ENCODE data around the gene AXIN1. TPM values are rescaled to one million over a fixed set of nuclear protein-coding genes. Genes with fewer than 3 reads are reported as not detected.
"Not testable (repeated sequence)": the region's sequence is repeated elsewhere in the genome, so short reads cannot be mapped to it uniquely, and the experiment has no call there.

Gene AXIN1
- total and polyA plus RNA-seq, 9 of the 15 experiments (the other 6 are each of a cell fraction or from before 2014, with no cell fraction given): 0.42 to 58.0 (median 25.9) TPM

DNA sequence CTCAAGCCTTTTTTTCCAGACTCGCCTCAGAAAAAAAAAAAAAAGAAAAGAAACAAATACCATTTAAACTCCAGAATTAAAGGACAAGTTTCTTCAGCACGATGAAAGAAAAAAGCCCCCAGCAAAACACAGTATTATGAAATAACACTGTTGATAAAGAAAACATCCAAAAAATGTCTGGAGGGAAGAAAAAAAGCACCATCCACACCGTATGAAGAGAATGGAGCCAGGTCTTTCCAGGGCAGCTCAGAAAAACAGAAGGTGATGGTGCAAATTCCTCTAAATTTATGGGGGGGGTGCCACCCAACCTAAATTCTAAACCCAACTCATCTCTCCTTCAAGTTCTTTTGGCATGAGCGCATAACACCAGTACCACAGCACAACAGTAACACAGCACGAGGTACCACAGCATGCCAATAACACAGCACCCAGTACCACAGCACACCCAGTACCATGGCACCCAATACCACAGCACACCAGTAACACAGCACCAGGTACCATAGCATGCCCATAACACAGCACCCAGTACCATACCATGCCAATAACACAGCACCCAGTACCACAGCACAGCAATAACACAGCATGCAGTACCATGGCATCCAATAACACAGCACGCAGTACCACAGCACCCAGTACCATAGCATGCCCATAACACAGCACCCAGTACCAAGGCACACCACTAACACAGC is 19.0 kb downstream of the AXIN1 start:
- intact Hi-C loops (cut with micrococcal nuclease) (no loop called here), in situ Hi-C loops (cut with MboI) (no loop called here)
- CTCF ChIA-PET (ENCODE audit: low intra/inter-chr PET ratio): no interaction called here
- TF ChIP-seq MED1 (CRISPR knock-in tag; IDR thresholded peaks at IDR 0.05; ENCODE audit: borderline replicate concordance): peak; percentile 24; the same call in 1 of the 2 replicates
- TF ChIP-seq GTF2E2 (tag; IDR thresholded peaks at IDR 0.05): no peak
- TF ChIP-seq ZBTB17 (CRISPR knock-in tag; IDR thresholded peaks at IDR 0.05): no peak
- TF ChIP-seq ZBED1 (IDR thresholded peaks at IDR 0.05): no peak
- no peak for FAIRE-seq
- H3K27ac ChIP-seq (ENCODE audit: extremely low read depth, low read depth, low read length): no peak overlapping the region; the same call in 2 of the 3 replicates
- WGBS (ENCODE audit: insufficient coverage, low coverage, missing lambda C conversion rate): 68% methylated on average over 5 of the region's 6 CpGs
- no peak overlapping the region for H2AFZ ChIP-seq (ENCODE audit: low read depth, low read length)
- H3K79me2 ChIP-seq (ENCODE audit: control insufficient read depth, insufficient read depth, low read length): peaks cover 97% of the 10 kb centered on the region
- H3K36me3 ChIP-seq (ENCODE audit: control insufficient read depth, insufficient read depth, low read length): peaks cover 9% of the 10 kb centered on the region; the same call in 1 of the 3 replicates
- no peaks in the 10 kb centered on the region for H3K9me3 ChIP-seq (replicated peaks; ENCODE audit: control insufficient read depth, insufficient read depth, low read depth, low read length)
- peaks cover 34 to 36% of the 10 kb centered on the region in 2 experiments for H3K4me1 ChIP-seq (replicated peaks in 1 of 2; ENCODE audit: control insufficient read depth in 2 of 2, insufficient read depth in 2 of 2, low read length in 2 of 2)
- no peaks in the 10 kb centered on the region for H3K27me3 ChIP-seq (ENCODE audit: control insufficient read depth in 2 of 2, insufficient read depth in 2 of 2, low read length in 2 of 2)
- no peak overlapping the region for H3K4me2 ChIP-seq (ENCODE audit: insufficient read depth, low read length)
- no peak overlapping the region for H3K9ac ChIP-seq (ENCODE audit: insufficient read depth in 1 of 2, low read depth in 2 of 2, low read length in 2 of 2)
- H3K9me1 ChIP-seq (ENCODE audit: control insufficient read depth, insufficient read depth, low read length): peaks cover 5% of the 10 kb centered on the region
- H3K4me3 ChIP-seq: no peak overlapping the region
- no peak for ATAC-seq
- POLR2A ChIA-PET: no interaction called here
- peaks cover 35% of the 10 kb centered on the region for H4K20me1 ChIP-seq (replicated peaks; ENCODE audit: control insufficient read depth, insufficient read depth, low read length)
- BruUV-seq (replicated peaks): no TSS peak
- no peak for DNase-seq (ENCODE audit: extremely low read depth in 1 of 4, low spot score in 3 of 4)

DNA sequence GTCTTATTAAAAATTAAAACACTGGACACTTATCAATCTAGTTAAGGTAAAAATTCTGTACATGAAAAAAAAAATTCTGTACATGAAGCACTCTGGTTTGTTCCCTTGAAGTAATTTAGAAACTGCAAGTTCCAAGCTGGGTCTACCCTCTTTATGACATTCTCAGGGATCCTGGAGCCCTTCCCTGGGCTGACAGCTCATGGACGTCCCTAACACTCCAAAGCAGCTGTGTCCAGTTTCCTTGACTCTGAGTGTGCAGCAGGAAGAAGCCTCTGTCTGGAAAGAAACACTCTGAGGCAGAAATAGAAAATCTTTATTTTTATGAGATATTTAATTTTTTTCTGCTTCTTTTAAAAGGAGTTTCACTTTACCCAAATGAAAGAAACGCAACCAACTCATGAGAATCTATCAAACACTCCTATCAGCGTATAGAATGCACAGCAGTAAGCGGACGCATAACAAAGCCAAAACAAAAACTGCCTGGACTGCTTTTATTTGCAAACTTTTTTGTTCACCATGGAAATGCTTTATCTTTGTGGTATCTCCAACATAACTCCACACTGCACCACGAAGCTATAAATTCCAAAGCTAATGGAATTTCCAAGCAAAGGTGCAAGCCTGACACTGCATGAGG is 21.2 kb downstream of the AXIN1 start:
- in situ Hi-C loops (cut with MboI); ATAC-seq; H3K4me3 ChIP-seq; H3K9me3 ChIP-seq (replicated peaks; ENCODE audit: control insufficient read depth, insufficient read depth, low read depth, low read length); BruUV-seq (replicated peaks); DNase-seq (ENCODE audit: extremely low read depth in 1 of 4, low spot score in 3 of 4); H3K36me3 ChIP-seq (ENCODE audit: control insufficient read depth, insufficient read depth, low read length); CTCF ChIA-PET (ENCODE audit: low intra/inter-chr PET ratio); H2AFZ ChIP-seq (ENCODE audit: low read depth, low read length); H3K27me3 ChIP-seq (ENCODE audit: control insufficient read depth in 2 of 2, insufficient read depth in 2 of 2, low read length in 2 of 2); H3K4me2 ChIP-seq (ENCODE audit: insufficient read depth, low read length); H3K9me1 ChIP-seq (ENCODE audit: control insufficient read depth, insufficient read depth, low read length); intact Hi-C loops (cut with micrococcal nuclease): not testable (repeated sequence)
- Histone ChIP-seq H4K20me1 (replicated peaks; ENCODE audit: control insufficient read depth, insufficient read depth, low read length) (peaks cover 33% of the 10 kb centered on the region), H3K79me2 (ENCODE audit: control insufficient read depth, insufficient read depth, low read length) (peaks cover 92% of the 10 kb centered on the region), H3K4me1 (replicated peaks in 1 of 2; ENCODE audit: control insufficient read depth in 2 of 2, insufficient read depth in 2 of 2, low read length in 2 of 2) (peaks cover 28 to 30% of the 10 kb centered on the region in 2 experiments), H3K9ac (ENCODE audit: insufficient read depth in 1 of 2, low read depth in 2 of 2, low read length in 2 of 2) (peak overlapping the region in 1 of 2 experiments; percentile 76; a peak in 1 of 4 replicates), H3K27ac (ENCODE audit: extremely low read depth, low read depth, low read length) (0 out of 3 replicates have a peak overlapping the region, but pooled peaks have one; percentile 0)
- 68% methylated on average over 5 of the region's 6 CpGs for WGBS (ENCODE audit: insufficient coverage, low coverage, missing lambda C conversion rate)
- FAIRE-seq: peak; percentile 71
- POLR2A ChIA-PET: interaction anchor here (0.6 to 0.8 kb wide), 2 partner anchors 9 to 19 kb away, joined by 3 to 5 read pairs; no protein-coding TSS in a partner anchor

Measured in K562 (cell line).